SW480 (cell line): Measurements from ENCODE around the gene IRX5.
A peak's percentile ranks its signal among the peaks of the same experiment; 100 is the strongest.

Experiments used
- DNase-seq: peaks from one replicate; pipeline ENCODE4 v3.0.0-alpha.2; 2016; ENCODE audit warnings: low spot score

IRX5 gene

GRCh38 chr16:54931120-54932014, 702 bp downstream of the IRX5 start:
- DNase-seq: peak; percentile 50

GRCh38 chr16:54932021-54932660, 1.5 kb downstream of the IRX5 start:
- DNase-seq: no peak

- DNase-seq: no peak
These were observed 2.1 kb downstream of the IRX5 start for GRCh38 chr16:54932737-54933254.

GRCh38 chr16:54933281-54934011, 2.8 kb downstream of the IRX5 start:
- DNase-seq: no peak

- no peak for DNase-seq
These were observed 4.0 kb downstream of the IRX5 start for GRCh38 chr16:54934481-54935265.

- DNase-seq: no peak
These were observed 4.8 kb downstream of the IRX5 start for GRCh38 chr16:54935266-54935968.

- DNase-seq: no peak
These were observed 5.7 kb downstream of the IRX5 start for GRCh38 chr16:54936201-54936978.

- no peak for DNase-seq
These were observed 6.5 kb downstream of the IRX5 start for GRCh38 chr16:54936979-54937670.

- no peak for DNase-seq
These were observed 7.1 kb downstream of the IRX5 start for GRCh38 chr16:54937671-54938211.

- DNase-seq: no peak
These were observed 7.8 kb downstream of the IRX5 start for GRCh38 chr16:54938212-54939028.

- DNase-seq: no peak
These were observed 8.3 kb downstream of the IRX5 start for GRCh38 chr16:54939029-54939346.

- DNase-seq: no peak
These were observed 9.0 kb downstream of the IRX5 start for GRCh38 chr16:54939510-54940278.

GRCh38 chr16:54940279-54940604, 9.6 kb downstream of the IRX5 start:
- DNase-seq: no peak

GRCh38 chr16:54942353-54942943, 11.8 kb downstream of the IRX5 start:
- DNase-seq: no peak

- no peak for DNase-seq
These were observed 13.3 kb downstream of the IRX5 start for GRCh38 chr16:54944002-54944401.

- no peak for DNase-seq
These were observed 14.4 kb downstream of the IRX5 start for GRCh38 chr16:54945063-54945462.

GRCh38 chr16:54946909-54947308, 16.2 kb downstream of the IRX5 start:
- no peak for DNase-seq

- DNase-seq: no peak
These were observed 17.0 kb downstream of the IRX5 start for GRCh38 chr16:54947616-54948015.
